GM18505 (cell line): ENCODE measurements around the gene ZBTB38.

Experiments used
- ATAC-seq: cut with Tn5 transposase; IDR thresholded peaks from one replicate; pipeline ENCODE4 v1.9.1; 2021; ENCODE audit not compliant: unreplicated experiment
- POLR2A ChIP-seq: IDR thresholded peaks from 4 replicates; pipeline ENCODE4 v1.6.1; 2011; ENCODE audit warnings: borderline replicate concordance; ENCODE audit not compliant: insufficient read depth, insufficient read length; ENCODE audit errors: extremely low read depth

ZBTB38 gene

GRCh38 chr3:141413801-141414689 lies 45.7 kb downstream of the ZBTB38 start:
- no peak for TF ChIP-seq POLR2A
- ATAC-seq: no peak

GRCh38 chr3:141414800-141415462 lies 46.6 kb downstream of the ZBTB38 start:
- no peak for TF ChIP-seq POLR2A
- ATAC-seq: no peak

DNA sequence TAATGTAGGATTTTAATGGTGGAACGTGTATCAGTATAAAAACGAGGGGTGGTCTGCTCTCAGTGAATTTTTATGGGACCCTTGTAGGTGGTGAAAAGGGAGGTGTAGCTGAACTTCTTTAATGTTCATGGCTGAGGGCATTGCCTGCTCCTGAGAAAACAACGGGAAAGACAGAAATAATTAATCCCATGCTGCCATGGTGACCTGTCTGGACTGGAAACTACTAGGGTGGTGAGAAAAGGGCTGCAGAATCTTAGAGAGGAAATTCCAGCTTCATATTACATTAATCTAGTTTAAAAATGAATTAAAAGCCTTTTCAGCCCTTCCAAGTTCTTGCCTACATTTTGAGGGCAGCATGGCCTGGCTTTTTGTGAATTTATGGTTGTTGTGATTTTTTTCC lies 47.6 kb downstream of the ZBTB38 start:
- TF ChIP-seq POLR2A: no peak
- no peak for ATAC-seq
